ENCODE results near the gene ZNF22. TPM values are rescaled to one million over a fixed set of nuclear protein-coding genes. Genes with fewer than 3 reads are reported as not detected.

The ZNF22 gene
- total RNA-seq, 4 donors from 2014 or later, result 4.7 to 19.0 (median 8.0) TPM

- Histone ChIP-seq H3K27ac (peak overlapping the region; percentile 58 to 84 (median 66)), H3K9me3 (no peaks in the 10 kb centered on the region), H3K4me3 (peak overlapping the region in 2 of 4 donors; percentile 10 to 22), H3K4me1 (peaks cover 4 to 62% (median 30%) of the 10 kb centered on the region in 4 donors), H3K27me3 (no peaks in the 10 kb centered on the region), H3K36me3 (no peaks in the 10 kb centered on the region)
- TF ChIP-seq POLR2A (IDR thresholded peaks at IDR 0.05) (no peak), CTCF (IDR thresholded peaks at IDR 0.05) (peak in 5 of 6 experiments; percentile 10 to 64 (median 47))
- peak; percentile 48 to 62 (median 60) for DNase-seq
These were observed 37.6 kb upstream of the ZNF22 start for GRCh38 chr10:44962870-44963738.

- Histone ChIP-seq H3K36me3 (no peaks in the 10 kb centered on the region), H3K27ac (peak overlapping the region; percentile 58 to 84 (median 66)), H3K27me3 (no peaks in the 10 kb centered on the region), H3K4me3 (peak overlapping the region in 2 of 4 donors; percentile 10 to 26), H3K9me3 (no peaks in the 10 kb centered on the region), H3K4me1 (peaks cover 4 to 53% (median 35%) of the 10 kb centered on the region in 4 donors)
- DNase-seq, result peak; percentile 54 to 78 (median 67)
- TF ChIP-seq POLR2A (IDR thresholded peaks at IDR 0.05), result no peak
- TF ChIP-seq CTCF (IDR thresholded peaks at IDR 0.05), result no peak
These were observed 36.7 kb upstream of the ZNF22 start for GRCh38 chr10:44963772-44964633.

DNA sequence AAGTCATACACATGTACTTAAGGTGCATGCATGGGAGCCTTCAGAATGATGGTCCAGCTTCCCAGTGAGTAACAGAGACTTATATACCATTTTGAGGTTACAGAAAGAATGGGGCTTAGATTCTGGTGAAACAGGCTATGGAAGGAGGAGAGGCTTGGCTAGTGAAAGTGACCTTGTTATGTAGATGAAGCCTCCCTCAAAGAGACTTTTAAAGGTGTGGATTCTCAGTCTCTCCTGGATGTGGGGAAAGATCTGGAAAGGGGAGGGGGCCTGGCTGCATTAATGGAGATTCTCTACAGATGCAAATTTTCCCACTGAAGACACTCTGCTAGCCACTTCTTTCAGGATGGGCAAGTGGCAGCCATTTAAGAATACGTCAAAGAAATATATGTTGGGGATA lies 35.6 kb upstream of the ZNF22 start:
- H3K9me3 ChIP-seq, result no peaks in the 10 kb centered on the region
- peaks cover 0 to 3% (median 0%) of the 10 kb centered on the region in 3 donors for H3K36me3 ChIP-seq
- peaks cover 4 to 49% (median 35%) of the 10 kb centered on the region in 4 donors for H3K4me1 ChIP-seq
- TF ChIP-seq POLR2A (IDR thresholded peaks at IDR 0.05) (no peak), CTCF (IDR thresholded peaks at IDR 0.05) (no peak)
- no peaks in the 10 kb centered on the region for H3K27me3 ChIP-seq
- no peak overlapping the region for H3K4me3 ChIP-seq
- peak overlapping the region in 3 of 4 donors; percentile 27 to 67 (median 58) for H3K27ac ChIP-seq
- DNase-seq, result no peak

DNA sequence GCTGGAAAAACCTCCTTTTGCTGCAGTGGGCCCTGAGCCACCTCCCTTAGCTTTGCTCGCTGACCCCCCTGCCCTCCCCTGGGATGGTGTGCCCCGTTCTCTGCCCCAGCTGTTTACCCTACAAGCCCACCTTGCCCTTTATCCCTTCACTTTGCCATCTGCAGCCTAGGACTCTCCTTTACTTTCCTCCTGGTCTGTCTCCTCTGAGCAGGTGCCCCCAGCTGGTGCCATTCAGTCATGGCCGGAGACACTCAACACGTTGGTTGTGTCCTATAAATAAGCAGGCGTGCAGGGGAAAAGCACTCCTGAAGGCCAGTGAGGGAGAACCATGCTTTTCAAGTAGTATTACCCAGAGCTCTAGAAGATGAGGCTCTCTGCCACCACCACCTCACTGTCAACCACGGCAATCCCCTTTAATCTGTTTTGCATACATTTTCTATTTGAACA lies 35.0 kb upstream of the ZNF22 start:
- Histone ChIP-seq H3K27me3 (no peaks in the 10 kb centered on the region), H3K27ac (peak overlapping the region in 3 of 4 donors; percentile 8 to 51 (median 27)), H3K4me1 (peaks cover 4 to 45% (median 34%) of the 10 kb centered on the region in 4 donors), H3K36me3 (peaks cover 0 to 5% (median 0%) of the 10 kb centered on the region in 3 donors), H3K9me3 (no peaks in the 10 kb centered on the region), H3K4me3 (no peak overlapping the region)
- no peak for DNase-seq
- no peak for TF ChIP-seq POLR2A (IDR thresholded peaks at IDR 0.05)
- no peak for TF ChIP-seq CTCF (IDR thresholded peaks at IDR 0.05)

GRCh38 chr10:44966129-44966815 lies 34.5 kb upstream of the ZNF22 start:
- DNase-seq, result no peak
- H3K36me3 ChIP-seq, result peaks cover 0 to 11% (median 0%) of the 10 kb centered on the region in 3 donors
- peaks cover 4 to 45% (median 33%) of the 10 kb centered on the region in 4 donors for H3K4me1 ChIP-seq
- no peaks in the 10 kb centered on the region for H3K9me3 ChIP-seq
- H3K27ac ChIP-seq, result peak overlapping the region in 3 of 4 donors; percentile 8 to 51 (median 42)
- H3K4me3 ChIP-seq, result no peak overlapping the region
- H3K27me3 ChIP-seq, result no peaks in the 10 kb centered on the region
- TF ChIP-seq CTCF (IDR thresholded peaks at IDR 0.05), result no peak
- no peak for TF ChIP-seq POLR2A (IDR thresholded peaks at IDR 0.05)
